Ecto neural progenitor cell (in vitro differentiated cells): ENCODE data around the gene PPP2R3B.
A peak's percentile ranks its signal among the peaks of the same experiment; 100 is the strongest.
"Not testable (repeated sequence)": the region's sequence is repeated elsewhere in the genome, so short reads cannot be mapped to it uniquely, and the experiment has no call there.

Experiments
- DNase-seq: peaks from one replicate; pipeline ENCODE4 v3.0.0-alpha.2; 2018; ENCODE audit warnings: low spot score

PPP2R3B gene

DNA sequence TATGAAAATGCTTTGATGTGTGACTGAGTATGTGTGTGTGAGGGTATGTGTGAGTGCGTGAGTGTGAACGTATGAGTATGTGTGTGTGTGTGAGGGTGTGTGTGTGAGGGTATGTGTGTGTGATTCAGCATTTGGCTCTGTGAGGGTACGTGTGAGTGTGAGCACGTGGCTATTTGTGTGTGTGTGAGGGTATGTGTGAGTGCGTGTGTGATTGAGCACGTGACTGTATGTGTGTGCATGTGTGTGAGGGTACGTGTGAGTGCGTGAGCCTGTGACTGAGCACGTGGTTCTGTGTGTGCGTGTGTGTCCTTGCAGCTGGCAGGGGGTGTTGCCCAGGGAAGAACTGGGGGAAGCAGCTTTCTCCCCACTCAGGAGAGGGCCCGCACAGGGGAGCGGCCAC is 16.1 kb upstream of the PPP2R3B start:
- no peak for DNase-seq

DNA sequence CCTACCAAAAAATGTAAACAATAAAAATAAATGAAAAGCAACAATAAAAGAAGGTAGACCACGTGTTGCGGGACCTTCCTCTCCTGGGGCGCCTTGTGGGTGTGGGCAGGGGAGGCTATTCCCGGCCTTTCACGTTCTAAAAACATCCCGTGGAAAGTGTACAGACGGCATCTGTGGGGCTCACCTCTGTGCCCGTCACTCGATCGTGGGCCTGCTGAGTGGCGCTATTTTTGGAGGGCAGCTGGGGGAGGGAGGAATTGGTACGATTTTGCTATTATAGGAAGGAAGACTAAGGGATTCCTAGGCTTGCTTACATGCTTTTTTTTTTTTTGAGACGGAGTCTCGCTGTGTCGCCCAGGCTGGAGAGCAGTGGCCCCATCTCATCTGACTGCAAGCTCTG is 13.6 kb upstream of the PPP2R3B start:
- DNase-seq = no peak

DNA sequence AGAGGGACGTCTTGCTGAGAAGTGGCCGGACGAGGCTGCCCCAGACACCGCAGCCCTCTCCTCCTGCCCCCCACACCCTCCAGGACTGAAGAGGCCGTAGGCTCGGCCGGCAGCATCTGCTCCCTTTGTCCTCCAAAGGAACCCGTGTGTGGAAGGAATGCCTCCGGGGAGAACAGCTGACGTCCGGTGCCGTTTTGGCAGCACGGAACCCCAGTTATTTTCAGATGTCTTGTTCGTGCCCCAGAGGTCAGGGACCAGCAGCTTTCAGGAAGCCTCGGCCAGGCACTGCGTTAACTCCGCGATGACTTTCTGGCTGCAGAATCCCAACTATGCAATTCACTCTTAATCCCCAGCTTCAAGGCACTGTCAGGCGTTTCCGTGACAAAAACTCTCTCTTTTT is 10.9 kb upstream of the PPP2R3B start:
- DNase-seq = peak; percentile 80

DNA sequence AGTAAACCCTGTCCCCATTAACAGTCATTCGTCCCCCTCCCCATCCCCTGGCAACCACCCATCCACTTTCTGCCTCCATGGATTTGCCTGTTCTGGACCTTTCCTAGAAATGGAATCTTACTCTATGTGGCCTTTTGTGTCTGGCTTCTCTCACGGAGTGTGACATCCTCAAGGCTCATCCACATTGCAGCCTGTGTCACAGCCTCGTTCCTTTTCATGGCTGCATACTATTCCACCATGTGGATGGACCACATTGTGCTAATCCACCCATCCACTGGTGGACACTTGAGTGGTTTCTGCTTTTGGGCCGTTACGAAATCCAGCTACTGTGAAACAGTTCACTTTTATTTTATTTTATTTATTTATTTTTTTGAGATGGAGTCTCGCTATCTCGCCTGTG is 8.1 kb upstream of the PPP2R3B start:
- no peak for DNase-seq

DNA sequence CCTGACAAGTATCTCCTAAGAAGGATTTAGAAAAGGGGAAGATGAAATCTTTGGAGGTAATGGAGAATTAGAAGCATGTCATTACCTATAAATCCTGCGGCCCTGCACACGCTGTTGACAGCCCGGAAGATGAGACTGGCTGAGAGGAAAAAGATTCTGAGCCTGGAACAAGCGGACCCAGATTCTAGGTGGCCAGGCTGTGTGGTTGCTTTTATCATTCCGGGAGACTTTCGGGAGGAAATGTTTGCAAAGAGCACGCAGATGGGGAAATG is 5.8 kb upstream of the PPP2R3B start:
- DNase-seq = no peak

DNA sequence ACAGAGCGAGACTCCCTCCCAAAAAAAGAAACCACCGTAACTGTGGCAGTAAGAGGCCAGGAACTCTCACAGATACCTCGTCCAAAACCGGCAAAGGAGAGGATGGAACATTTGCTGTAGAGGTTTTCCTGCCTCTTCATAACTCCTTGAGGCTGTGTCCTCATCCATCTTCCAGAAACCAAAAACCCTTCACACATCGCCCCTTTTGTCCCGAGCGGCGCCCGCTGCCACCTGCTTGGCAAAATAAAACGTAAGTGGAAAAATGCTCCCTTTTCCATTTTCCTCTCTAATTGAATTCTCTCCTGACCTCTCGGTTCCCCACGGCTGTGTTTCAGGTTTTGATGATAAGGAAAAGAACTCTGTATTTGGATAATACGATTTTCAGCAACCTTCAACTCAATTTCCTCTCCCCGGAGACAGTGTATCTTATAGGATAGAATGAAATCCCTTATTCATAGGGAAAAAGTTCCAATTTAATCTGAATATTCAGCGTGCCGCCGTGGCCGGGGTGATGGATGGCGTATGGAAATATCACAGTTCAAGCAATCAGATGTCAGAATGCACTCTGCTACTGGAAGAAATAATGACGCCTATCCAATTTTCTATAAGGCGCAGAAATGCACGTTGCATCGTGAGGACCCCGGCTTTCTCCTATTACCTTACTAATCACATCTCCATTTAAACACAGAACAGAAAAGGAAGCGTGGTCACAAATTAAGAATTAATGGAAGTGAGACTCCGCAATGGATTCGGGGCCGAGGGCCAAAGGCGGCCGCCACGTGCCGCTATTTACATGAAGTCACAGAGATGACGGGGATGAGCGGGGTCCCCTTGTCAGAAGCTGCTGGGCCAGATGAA is 5.2 kb upstream of the PPP2R3B start:
- no peak for DNase-seq

DNA sequence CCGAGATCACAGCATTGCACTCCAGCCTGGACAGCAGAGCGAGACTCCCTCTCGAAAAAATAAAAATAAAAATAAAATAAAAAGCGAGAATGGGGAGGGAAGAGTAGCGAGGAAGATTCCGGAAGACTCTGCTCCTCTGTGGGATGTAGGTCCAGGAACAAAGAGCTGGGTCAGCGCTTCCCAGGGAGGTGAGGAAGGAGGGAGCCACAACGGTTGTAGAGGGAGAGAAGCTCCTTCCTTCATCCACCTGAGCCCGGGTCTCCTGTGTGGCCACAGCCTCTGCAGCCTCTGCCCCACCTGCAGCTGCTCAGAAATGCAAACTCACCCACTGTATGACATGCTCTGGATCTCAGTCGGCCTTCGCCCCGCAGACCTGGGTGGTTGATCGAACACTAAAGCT is 3.8 kb upstream of the PPP2R3B start:
- DNase-seq = no peak

DNA sequence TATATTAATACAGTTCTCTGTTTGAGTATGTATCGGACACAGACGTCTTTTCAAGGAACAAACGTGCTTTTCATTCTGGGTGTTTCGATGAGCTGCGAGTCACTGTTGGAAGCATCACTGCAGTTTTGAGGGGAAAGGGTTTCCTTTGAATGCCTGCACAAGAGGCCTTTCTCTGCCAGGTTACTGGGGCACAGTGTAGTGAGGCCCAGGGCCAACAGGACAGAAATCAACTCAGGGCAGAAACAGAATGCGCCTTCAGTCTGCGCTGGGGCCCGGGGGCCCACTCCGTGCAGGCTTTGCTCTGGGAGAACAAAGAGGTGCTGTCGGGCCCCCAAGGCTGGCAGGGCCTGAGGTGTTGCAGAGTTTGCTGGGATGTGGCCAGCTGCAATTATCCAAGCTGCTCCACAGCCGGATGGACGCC is 2.3 kb upstream of the PPP2R3B start:
- DNase-seq = peak; percentile 51

DNA sequence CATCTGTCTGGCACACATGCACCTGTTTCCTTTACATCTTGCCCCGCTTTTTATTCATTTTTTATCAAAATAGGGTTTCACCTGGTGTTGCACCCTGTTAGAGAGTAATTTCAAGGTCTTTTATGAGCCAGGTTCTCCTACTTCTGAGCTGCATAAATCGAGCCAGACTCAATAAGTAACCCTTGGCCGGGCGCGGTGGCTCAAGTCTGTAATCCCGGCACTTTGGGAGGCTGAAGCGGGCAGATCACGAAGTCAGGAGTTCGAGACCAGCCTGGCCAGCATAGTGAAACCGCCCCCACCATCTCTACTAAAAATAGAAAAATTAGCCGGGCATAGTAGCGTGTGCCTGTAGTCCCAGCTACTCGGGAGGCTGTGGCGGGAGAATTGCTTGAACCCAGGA is 1.0 kb upstream of the PPP2R3B start:
- no peak for DNase-seq

DNA sequence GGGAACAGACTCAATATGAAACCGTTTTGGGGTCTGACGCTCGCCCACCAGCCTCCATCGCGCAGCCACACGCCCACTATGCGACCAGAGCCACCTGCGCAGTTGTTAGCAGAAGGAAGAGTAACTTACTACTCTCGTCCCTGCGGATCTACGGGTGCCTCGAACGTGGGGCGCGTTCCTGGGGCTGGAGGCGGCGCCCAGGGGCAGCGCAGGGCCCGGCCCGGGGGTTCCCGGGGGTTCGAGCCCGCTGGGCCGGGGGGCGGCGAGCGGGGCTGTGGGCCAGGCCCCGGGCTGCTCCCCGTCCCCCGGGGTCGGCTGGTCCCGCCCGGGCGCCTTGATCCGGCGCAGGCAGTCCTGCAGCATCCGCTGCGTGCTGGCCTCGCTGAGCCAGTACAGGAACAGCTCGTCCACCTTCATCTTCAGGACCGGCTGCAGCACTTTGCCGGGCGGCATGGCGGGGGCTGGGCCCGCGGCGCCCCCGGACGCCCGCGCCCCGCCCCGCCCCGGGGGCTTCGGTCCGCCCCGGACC is 404 bp downstream of the PPP2R3B start:
- peak; percentile 64 for DNase-seq

DNA sequence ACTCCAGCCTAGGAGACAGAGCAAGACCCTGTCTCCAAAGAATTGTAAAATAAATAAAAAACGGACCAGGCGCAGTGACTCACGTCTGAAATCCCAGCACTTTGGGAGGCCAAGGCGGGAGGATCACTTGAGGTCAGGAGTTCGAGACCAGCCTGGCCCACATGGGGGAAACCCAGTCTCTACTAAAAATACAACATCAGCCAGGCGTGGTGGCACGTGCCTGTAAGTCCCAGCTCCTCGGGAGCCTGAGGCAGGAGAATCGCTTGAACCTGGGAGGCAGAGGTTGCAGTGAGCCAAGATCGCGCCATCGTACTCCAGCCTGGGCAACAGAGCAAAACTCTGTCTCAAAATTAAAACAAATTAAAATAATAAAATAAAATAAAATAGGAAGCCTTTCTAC is 971 bp downstream of the PPP2R3B start:
- DNase-seq = not testable (repeated sequence)

DNA sequence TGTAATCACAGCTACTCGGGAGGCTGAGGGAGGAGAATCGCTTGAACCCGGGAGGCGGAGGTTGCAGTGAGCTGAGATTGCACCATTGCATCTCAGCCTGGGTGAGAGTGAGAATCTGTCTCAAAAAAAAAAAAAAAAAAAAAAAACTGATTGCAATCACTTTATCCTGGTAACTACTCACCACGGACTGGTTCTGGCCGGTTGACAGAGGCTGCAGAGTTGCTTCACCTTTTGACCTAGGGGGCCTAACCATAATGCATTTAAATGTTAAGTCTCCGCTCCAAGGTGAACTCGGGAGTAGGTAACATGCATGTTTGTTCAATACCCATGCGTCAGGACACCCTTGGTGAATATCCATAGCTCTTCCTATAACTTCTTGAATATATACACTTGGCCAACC is 1.8 kb downstream of the PPP2R3B start:
- no peak for DNase-seq

DNA sequence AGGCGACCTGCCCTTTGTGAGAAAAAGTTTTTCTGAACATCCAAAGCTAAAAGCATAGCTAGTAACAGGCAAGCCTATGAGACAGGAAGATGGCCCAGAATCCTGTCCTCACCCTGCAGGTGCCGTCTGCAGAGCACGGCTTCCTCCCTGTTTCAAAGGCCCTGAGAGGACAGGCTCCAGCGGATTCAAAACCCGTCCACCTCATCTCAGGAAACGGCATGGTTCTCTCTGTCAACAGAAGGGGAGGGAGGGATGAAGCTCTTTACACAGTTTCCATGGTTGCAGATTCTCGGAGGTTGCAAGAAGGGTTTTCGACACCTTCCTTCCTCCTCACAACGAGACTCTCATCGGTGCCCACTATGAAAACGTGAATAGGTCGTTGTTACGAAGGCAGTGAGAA is 8.3 kb downstream of the PPP2R3B start:
- no peak for DNase-seq

DNA sequence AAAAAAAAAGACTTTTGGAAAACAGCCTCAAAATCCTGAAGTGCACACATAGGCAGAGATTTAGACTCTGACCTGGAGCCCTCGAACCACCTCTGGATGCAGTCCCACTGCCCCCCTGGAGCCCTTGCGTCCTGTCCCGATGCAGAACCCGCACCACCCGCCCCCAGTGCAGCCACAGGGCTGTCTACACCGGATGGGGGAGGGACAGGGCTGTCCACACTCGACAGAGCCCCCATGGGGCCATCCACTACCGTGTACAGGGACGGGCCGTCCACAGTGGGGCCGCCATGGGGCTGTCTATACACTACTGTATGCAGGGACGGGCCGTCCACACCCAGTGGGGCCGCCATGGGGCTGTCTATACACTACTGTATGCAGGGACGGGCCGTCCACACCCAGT is 10.5 kb downstream of the PPP2R3B start:
- DNase-seq = not testable (repeated sequence)

DNA sequence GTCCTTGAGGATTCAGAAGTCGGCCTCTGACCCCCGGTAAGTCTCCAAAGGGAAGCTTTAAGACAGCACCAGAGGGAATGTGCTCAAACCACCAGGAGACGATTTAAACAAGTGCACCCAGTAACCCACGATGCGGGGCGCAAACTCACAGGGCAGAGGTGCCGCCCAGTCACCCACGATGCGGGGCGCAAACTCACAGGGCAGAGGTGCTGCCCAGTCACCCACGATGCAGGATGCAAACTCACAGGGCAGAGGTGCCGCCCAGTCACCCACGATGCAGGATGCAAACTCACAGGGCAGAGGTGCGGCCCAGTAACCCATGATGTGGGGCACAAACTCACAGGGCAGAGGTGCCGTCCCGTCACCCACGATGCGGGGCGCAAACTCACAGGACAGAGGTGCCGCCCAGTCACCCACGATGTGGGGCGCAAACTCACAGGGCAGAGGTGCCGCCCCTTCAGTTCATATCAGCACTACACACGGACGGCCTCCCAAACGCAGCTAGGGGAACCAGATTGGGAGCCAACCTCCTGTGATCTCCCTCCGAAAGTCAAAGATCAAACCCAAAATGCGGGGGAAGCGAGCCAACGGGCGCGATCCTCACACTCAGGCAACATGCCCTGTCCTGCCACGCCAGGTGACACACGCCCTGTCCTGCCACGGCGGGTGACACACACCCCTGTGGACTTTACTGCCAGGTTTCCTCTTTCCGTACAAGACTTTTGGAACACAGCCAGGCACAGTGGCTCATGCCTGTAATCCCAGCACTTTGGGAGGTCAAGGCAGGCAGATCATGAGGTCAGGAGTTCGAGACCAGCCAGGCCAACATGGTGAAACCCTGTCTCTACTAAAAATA is 11.3 kb downstream of the PPP2R3B start:
- peak; percentile 45 for DNase-seq

DNA sequence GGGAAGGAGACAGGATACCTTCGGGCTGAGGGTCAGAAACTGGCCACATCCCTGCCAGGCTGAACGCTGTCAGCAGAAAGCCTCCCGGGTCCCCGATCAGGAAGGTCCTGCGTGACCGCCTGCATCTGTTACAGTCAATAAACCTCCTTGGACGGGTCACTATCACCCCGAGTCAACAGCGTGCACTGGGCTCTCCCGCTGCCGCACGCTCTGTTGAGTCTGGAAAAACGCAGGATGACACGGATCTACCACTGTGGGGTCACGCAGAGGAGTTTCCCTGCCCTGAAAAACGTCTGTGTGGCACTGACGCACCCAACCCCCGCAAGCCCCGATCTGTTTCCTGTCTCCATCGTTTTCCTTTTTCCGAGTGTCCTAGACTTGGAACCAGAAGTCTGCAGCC is 12.1 kb downstream of the PPP2R3B start:
- peak; percentile 49 for DNase-seq

DNA sequence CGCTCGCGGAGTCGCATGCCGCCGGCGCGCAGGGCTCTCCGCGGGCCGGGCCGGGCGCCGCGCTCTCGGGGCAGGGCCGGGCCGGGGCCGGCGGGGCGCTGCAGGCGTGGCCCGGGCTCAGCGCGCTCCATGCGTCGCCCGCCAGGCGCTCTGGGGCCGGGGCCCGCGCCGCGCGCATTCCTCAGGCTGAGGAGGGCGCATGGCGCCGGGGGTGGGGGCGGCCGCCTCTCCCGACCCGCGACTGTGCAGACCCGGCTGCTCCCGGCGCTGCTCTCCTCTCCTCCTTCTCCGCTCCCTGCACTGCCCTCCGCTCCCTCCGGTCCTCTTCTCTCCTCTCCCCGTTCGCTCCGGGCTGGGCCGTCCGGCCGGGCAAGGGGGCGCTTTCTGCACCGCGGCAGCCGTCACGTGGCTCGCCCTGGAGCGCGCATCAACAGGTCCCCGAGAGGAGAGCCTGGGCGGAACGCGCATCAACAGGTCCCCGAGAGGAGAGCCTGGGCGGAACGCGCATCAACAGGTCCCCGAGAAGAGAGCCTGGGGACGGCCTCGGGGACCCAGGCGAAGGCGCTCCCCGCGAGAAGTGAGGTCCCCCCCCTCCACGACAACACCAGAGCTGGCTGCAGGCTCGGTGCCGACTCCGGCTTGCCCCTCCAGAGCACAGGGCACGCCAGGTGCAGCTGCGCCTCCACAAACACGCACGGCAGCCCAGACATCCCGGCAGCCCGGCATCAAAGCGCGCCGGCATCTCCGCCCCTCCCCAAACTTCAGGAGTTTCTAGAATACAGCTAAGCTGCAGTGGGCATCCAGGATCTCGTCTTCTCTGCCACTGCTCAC is 12.9 kb downstream of the PPP2R3B start:
- peak; percentile 73 for DNase-seq

DNA sequence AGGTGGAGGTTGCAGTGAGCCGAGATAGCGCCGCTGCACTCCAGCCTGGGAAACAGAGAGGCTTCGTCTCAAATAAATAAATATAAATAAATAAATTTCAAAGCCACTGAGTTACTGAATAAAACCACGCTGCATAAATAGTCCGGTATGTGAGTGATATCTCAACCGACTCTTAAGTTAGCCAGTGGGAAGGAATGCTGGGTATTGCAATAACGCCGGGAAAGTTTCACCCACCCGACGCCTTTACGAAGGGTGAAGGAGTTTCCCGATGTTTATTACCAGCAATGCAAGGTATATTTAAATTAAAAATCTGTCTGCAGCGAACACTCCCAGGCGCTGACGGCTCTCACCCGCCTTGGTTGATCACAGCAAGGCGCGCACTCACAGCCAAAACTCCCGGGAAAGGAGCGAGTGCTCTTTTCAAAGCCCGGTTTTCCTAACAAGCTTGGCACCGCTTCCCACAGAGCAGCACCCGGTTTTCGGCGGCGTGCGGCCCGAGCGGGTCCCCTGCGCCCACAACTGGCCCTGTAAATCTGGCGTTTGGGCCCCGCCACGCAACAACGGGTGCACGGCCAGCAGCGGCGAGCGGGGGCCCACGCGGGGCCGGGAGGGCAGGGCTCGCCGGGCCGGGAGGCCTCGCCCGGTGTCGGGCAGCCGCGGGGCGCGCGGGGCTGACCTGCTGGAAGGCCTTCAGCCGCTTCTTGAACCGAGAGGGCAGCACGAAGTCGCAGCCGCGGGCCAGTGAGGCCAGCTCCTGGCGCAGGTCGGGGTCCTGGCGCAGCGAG is 13.7 kb downstream of the PPP2R3B start:
- DNase-seq = peak; percentile 64

DNA sequence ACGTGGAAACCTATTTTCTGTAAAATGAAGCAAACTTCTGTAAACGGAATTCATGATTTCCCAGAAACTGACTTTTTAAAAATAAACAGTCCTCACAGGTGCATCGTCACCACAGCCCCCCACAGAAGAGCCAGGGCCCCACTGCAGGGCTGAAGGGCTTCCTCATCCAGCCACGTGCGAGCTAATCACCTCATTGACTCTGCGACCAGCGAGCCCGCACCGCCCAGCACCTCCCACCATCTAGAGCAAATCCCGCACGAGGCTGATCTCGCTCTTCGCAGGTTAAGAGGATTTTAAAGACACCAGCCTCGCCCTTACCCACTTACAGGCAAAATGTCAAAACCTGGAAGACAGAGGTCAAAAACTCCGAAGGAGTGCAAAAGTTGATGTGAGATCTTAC is 14.8 kb downstream of the PPP2R3B start:
- DNase-seq = peak; percentile 51

DNA sequence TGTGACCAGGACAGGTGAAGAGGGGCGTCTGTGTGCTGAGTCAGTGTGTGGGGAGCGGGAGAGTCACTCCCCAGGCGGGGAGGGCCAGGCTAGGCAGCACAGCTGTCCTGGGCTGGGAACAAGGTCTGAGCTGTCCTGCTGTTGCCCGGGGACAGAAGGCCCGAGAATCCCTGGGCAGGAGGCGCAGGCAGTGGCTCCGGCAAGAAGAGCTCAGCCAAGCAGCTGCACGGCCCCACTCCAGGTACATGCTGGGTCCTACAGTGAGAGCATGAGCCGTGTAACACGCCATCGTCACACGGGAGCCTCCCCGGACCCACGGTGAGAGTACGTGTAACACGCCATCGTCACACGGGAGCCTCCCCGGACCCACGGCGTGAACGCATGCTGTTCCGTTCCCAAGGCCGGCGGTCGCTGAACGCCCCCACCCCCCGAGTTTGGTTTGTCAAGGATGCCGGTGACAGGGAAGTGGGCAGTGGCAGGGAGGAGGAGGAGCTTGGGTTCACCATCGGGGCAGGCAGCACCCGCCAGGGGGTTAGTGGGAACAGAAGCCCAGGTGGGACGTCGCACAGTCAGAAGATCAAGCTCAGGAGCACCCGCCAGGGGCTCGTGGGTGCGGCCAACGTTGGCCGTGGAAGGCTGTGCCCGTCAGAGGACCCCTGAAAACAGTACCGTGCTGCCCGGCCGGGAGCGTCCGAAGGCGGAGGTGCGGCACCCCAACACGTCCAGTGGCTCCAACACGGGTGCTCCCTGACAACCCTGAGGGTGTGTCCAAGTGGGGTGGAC is 15.6 kb downstream of the PPP2R3B start:
- DNase-seq = peak; percentile 43
